HEK293 (cell line): ENCODE measurements around the gene TMEM260.

Source experiments
- BCL11A ChIP-seq: fragments of 450-650 bp; formaldehyde crosslinking; IDR thresholded peaks from 2 replicates; pipeline ENCODE4 v1.5.1; 2016; ENCODE audit warnings: low read depth, missing biosample characterization, missing genetic modification characterization
- GLI2 ChIP-seq: fragments of 450-650 bp; formaldehyde crosslinking; IDR thresholded peaks from 2 replicates; pipeline ENCODE4; 2017; ENCODE audit warnings: missing biosample characterization, missing genetic modification characterization, low read depth, borderline replicate concordance
- KLF10 ChIP-seq: fragments of 450-650 bp; IDR thresholded peaks from 2 replicates; pipeline ENCODE4 v1.5.1; 2018; ENCODE audit warnings: missing biosample characterization, mild to moderate bottlenecking, missing genetic modification characterization
- PRDM4 ChIP-seq: fragments of 450-650 bp; formaldehyde crosslinking; IDR thresholded peaks from 2 replicates; pipeline ENCODE4 v1.5.1; 2017; ENCODE audit warnings: missing biosample characterization, missing genetic modification characterization
- SCRT1 ChIP-seq: fragments of 450-650 bp; formaldehyde crosslinking; IDR thresholded peaks from 2 replicates; pipeline ENCODE4 v1.5.1; 2016; ENCODE audit warnings: missing biosample characterization, missing genetic modification characterization, borderline replicate concordance
- SCRT2 ChIP-seq: fragments of 450-650 bp; formaldehyde crosslinking; IDR thresholded peaks from 2 replicates; pipeline ENCODE4 v1.5.1; 2016; ENCODE audit warnings: missing biosample characterization, missing genetic modification characterization
- TRIM28 ChIP-seq: IDR thresholded peaks from 2 replicates; pipeline ENCODE4 v1.6.1; 2011; ENCODE audit warnings: low read length, control low read depth, borderline replicate concordance
- ZBTB17 ChIP-seq: fragments of 450-650 bp; formaldehyde crosslinking; IDR thresholded peaks from 2 replicates; pipeline ENCODE4 v1.5.1; 2016; ENCODE audit warnings: missing biosample characterization, missing genetic modification characterization
- ZEB2 ChIP-seq: fragments of 450-650 bp; formaldehyde crosslinking; IDR thresholded peaks from 2 replicates; pipeline ENCODE4 v1.5.1; 2016; ENCODE audit warnings: missing biosample characterization, missing genetic modification characterization
- ZFP37 ChIP-seq: fragments of 450-650 bp; formaldehyde crosslinking; IDR thresholded peaks from 2 replicates; pipeline ENCODE4 v1.5.1; 2016; ENCODE audit warnings: missing biosample characterization, missing genetic modification characterization
- ZFP41 ChIP-seq: fragments of 450-650 bp; formaldehyde crosslinking; IDR thresholded peaks from 2 replicates; pipeline ENCODE4 v1.5.1; 2016; ENCODE audit warnings: missing biosample characterization, missing genetic modification characterization, borderline replicate concordance
- ZNF146 ChIP-seq: fragments of 450-650 bp; formaldehyde crosslinking; IDR thresholded peaks from 2 replicates; pipeline ENCODE4 v1.5.1; 2016; ENCODE audit warnings: missing biosample characterization, missing genetic modification characterization
- ZNF16 ChIP-seq: fragments of 450-650 bp; formaldehyde crosslinking; IDR thresholded peaks from 2 replicates; pipeline ENCODE4 v1.5.1; 2016; ENCODE audit warnings: low read depth, missing biosample characterization, missing genetic modification characterization
- ZNF175 ChIP-seq: fragments of 450-650 bp; formaldehyde crosslinking; IDR thresholded peaks from 2 replicates; pipeline ENCODE4 v1.5.1; 2016; ENCODE audit warnings: missing biosample characterization, missing genetic modification characterization
- ZNF18 ChIP-seq: fragments of 450-650 bp; formaldehyde crosslinking; IDR thresholded peaks from 2 replicates; pipeline ENCODE4 v1.5.1; 2016; ENCODE audit warnings: missing biosample characterization, missing genetic modification characterization
- ZNF184 ChIP-seq: fragments of 450-650 bp; IDR thresholded peaks from 2 replicates; pipeline ENCODE4 v1.5.1; 2018; ENCODE audit warnings: missing biosample characterization, mild to moderate bottlenecking, missing genetic modification characterization
- ZNF335 ChIP-seq: fragments of 450-650 bp; formaldehyde crosslinking; conservative IDR thresholded peaks from 2 replicates; pipeline ENCODE4 v1.5.1; 2016; ENCODE audit warnings: missing biosample characterization, missing genetic modification characterization
- ZNF501 ChIP-seq: fragments of 450-650 bp; formaldehyde crosslinking; IDR thresholded peaks from 2 replicates; pipeline ENCODE4 v1.5.1; 2016; ENCODE audit warnings: missing biosample characterization, missing genetic modification characterization
- ZNF704 ChIP-seq: fragments of 450-650 bp; formaldehyde crosslinking; IDR thresholded peaks from 2 replicates; pipeline ENCODE4 v1.5.1; 2016; ENCODE audit warnings: missing biosample characterization, missing genetic modification characterization
- ZNF843 ChIP-seq: fragments of 450-650 bp; formaldehyde crosslinking; IDR thresholded peaks from 2 replicates; pipeline ENCODE4 v1.5.1; 2016; ENCODE audit warnings: missing biosample characterization, missing genetic modification characterization
- TF ChIP-seq, protein P1 (sequence below): fragments of 450-650 bp; formaldehyde crosslinking; IDR thresholded peaks from 2 replicates; pipeline ENCODE4 v1.5.1; 2016; ENCODE audit warnings: missing biosample characterization, missing genetic modification characterization
- TF ChIP-seq, protein P2 (sequence below): fragments of 450-650 bp; formaldehyde crosslinking; IDR thresholded peaks from 2 replicates; pipeline ENCODE4 v1.5.1; 2016; ENCODE audit warnings: missing biosample characterization, missing genetic modification characterization
- TF ChIP-seq, protein P3 (sequence below): fragments of 450-650 bp; formaldehyde crosslinking; IDR thresholded peaks from 2 replicates; pipeline ENCODE4 v1.5.1; 2017; ENCODE audit warnings: missing biosample characterization, missing genetic modification characterization
- TF ChIP-seq, protein P4 (sequence below): fragments of 450-650 bp; formaldehyde crosslinking; IDR thresholded peaks from 2 replicates; pipeline ENCODE4 v1.5.1; 2017; ENCODE audit warnings: missing biosample characterization, mild to moderate bottlenecking, missing genetic modification characterization, moderate library complexity
- TF ChIP-seq, protein P5 (sequence below): fragments of 450-650 bp; formaldehyde crosslinking; IDR thresholded peaks from 2 replicates; pipeline ENCODE4 v1.5.1; 2016; ENCODE audit warnings: missing biosample characterization, missing genetic modification characterization

The TMEM260 gene

GRCh38 chr14:56585461-56586084 is 6.0 kb downstream of the TMEM260 start (continued):
- TF ChIP-seq, protein P1, sequence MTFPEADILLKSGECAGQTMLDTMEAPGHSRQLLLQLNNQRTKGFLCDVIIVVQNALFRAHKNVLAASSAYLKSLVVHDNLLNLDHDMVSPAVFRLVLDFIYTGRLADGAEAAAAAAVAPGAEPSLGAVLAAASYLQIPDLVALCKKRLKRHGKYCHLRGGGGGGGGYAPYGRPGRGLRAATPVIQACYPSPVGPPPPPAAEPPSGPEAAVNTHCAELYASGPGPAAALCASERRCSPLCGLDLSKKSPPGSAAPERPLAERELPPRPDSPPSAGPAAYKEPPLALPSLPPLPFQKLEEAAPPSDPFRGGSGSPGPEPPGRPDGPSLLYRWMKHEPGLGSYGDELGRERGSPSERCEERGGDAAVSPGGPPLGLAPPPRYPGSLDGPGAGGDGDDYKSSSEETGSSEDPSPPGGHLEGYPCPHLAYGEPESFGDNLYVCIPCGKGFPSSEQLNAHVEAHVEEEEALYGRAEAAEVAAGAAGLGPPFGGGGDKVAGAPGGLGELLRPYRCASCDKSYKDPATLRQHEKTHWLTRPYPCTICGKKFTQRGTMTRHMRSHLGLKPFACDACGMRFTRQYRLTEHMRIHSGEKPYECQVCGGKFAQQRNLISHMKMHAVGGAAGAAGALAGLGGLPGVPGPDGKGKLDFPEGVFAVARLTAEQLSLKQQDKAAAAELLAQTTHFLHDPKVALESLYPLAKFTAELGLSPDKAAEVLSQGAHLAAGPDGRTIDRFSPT, result 0 out of 2 replicates have a peak, but pooled peaks have one; percentile 29
- TF ChIP-seq, protein P2, sequence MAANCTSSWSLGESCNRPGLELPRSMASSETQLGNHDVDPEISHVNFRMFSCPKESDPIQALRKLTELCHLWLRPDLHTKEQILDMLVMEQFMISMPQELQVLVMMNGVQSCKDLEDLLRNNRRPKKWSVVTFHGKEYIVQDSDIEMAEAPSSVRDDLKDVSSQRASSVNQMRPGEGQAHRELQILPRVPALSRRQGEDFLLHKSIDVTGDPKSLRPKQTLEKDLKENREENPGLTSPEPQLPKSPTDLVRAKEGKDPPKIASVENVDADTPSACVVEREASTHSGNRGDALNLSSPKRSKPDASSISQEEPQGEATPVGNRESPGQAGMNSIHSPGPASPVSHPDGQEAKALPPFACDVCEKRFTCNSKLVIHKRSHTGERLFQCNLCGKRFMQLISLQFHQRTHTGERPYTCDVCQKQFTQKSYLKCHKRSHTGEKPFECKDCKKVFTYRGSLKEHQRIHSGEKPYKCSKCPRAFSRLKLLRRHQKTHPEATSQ, result no peak
- TF ChIP-seq, protein P3, sequence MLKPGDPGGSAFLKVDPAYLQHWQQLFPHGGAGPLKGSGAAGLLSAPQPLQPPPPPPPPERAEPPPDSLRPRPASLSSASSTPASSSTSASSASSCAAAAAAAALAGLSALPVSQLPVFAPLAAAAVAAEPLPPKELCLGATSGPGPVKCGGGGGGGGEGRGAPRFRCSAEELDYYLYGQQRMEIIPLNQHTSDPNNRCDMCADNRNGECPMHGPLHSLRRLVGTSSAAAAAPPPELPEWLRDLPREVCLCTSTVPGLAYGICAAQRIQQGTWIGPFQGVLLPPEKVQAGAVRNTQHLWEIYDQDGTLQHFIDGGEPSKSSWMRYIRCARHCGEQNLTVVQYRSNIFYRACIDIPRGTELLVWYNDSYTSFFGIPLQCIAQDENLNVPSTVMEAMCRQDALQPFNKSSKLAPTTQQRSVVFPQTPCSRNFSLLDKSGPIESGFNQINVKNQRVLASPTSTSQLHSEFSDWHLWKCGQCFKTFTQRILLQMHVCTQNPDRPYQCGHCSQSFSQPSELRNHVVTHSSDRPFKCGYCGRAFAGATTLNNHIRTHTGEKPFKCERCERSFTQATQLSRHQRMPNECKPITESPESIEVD (tag by site-specific recombination), result peak; percentile 98
- peak; percentile 57; the same call in 1 of the 2 replicates for TF ChIP-seq KLF10 (tag by site-specific recombination)
- TF ChIP-seq SCRT2, result peak; percentile 93
- no peak for TF ChIP-seq ZNF16 (tag by site-specific recombination)
- TF ChIP-seq TRIM28, result peak; percentile 57; the same call in 1 of the 2 replicates
- peak; percentile 83 for TF ChIP-seq SCRT1 (tag by site-specific recombination)
- TF ChIP-seq ZFP41 (tag by site-specific recombination), result no peak
- peak; percentile 59 for TF ChIP-seq ZBTB17 (tag by site-specific recombination)
- peak; percentile 78 for TF ChIP-seq BCL11A (tag by site-specific recombination)
- 0 out of 2 replicates have a peak, but pooled peaks have one; percentile 31 for TF ChIP-seq ZNF335
- no peak for TF ChIP-seq ZNF501 (tag by site-specific recombination)
- no peak for TF ChIP-seq ZNF175
- TF ChIP-seq ZNF146, result peak; percentile 32; the same call in 1 of the 2 replicates
- TF ChIP-seq, protein P4, sequence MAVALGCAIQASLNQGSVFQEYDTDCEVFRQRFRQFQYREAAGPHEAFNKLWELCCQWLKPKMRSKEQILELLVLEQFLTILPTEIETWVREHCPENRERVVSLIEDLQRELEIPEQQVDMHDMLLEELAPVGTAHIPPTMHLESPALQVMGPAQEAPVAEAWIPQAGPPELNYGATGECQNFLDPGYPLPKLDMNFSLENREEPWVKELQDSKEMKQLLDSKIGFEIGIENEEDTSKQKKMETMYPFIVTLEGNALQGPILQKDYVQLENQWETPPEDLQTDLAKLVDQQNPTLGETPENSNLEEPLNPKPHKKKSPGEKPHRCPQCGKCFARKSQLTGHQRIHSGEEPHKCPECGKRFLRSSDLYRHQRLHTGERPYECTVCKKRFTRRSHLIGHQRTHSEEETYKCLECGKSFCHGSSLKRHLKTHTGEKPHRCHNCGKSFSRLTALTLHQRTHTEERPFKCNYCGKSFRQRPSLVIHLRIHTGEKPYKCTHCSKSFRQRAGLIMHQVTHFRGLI (tag by site-specific recombination), result no peak
- TF ChIP-seq, protein P5, sequence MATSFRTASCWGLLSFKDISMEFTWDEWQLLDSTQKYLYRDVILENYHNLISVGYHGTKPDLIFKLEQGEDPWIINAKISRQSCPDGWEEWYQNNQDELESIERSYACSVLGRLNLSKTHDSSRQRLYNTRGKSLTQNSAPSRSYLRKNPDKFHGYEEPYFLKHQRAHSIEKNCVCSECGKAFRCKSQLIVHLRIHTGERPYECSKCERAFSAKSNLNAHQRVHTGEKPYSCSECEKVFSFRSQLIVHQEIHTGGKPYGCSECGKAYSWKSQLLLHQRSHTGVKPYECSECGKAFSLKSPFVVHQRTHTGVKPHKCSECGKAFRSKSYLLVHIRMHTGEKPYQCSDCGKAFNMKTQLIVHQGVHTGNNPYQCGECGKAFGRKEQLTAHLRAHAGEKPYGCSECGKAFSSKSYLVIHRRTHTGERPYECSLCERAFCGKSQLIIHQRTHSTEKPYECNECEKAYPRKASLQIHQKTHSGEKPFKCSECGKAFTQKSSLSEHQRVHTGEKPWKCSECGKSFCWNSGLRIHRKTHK (tag by site-specific recombination), result no peak
- TF ChIP-seq ZNF18 (tag by site-specific recombination), result 0 out of 2 replicates have a peak, but pooled peaks have one; percentile 28
- TF ChIP-seq ZNF843, result peak; percentile 94
- no peak for TF ChIP-seq ZFP37 (tag by site-specific recombination)
- TF ChIP-seq ZEB2 (tag by site-specific recombination), result peak; percentile 90
- peak; percentile 83 for TF ChIP-seq PRDM4 (tag by site-specific recombination)
- peak; percentile 89 for TF ChIP-seq GLI2
- no peak for TF ChIP-seq ZNF704
- TF ChIP-seq ZNF184, result peak; percentile 74
